HuH-7 (cell line): ENCODE data around the gene KRTAP5-6.
A peak's percentile ranks its signal among the peaks of the same experiment; 100 is the strongest.
"Not testable (repeated sequence)": the region's sequence is repeated elsewhere in the genome, so short reads cannot be mapped to it uniquely, and the experiment has no call there.

Experiments used
- DNase-seq: peaks from one replicate; pipeline ENCODE4 v3.0.0; 2011; ENCODE audit warnings: low spot score

The KRTAP5-6 gene

GRCh38 chr11:1661454-1662269 is 35.3 kb upstream of the KRTAP5-6 start:
- not testable (repeated sequence) for DNase-seq

- not testable (repeated sequence) for DNase-seq
These were observed 34.2 kb upstream of the KRTAP5-6 start for GRCh38 chr11:1662699-1663283.

GRCh38 chr11:1665313-1665712 is 31.7 kb upstream of the KRTAP5-6 start:
- no peak for DNase-seq

- no peak for DNase-seq
These were observed 29.7 kb upstream of the KRTAP5-6 start for GRCh38 chr11:1667121-1667850.

GRCh38 chr11:1667906-1668305 is 29.1 kb upstream of the KRTAP5-6 start:
- DNase-seq: no peak

- no peak for DNase-seq
These were observed 28.0 kb upstream of the KRTAP5-6 start for GRCh38 chr11:1668911-1669473.

- no peak for DNase-seq
These were observed 27.3 kb upstream of the KRTAP5-6 start for GRCh38 chr11:1669546-1670218.

- not testable (repeated sequence) for DNase-seq
These were observed 26.5 kb upstream of the KRTAP5-6 start for GRCh38 chr11:1670457-1670856.

GRCh38 chr11:1670905-1671371 is 26.1 kb upstream of the KRTAP5-6 start:
- no peak for DNase-seq

- no peak for DNase-seq
These were observed 25.3 kb upstream of the KRTAP5-6 start for GRCh38 chr11:1671658-1672057.

- no peak for DNase-seq
These were observed 24.2 kb upstream of the KRTAP5-6 start for GRCh38 chr11:1672613-1673350.

- no peak for DNase-seq
These were observed 23.4 kb upstream of the KRTAP5-6 start for GRCh38 chr11:1673446-1674172.

GRCh38 chr11:1674173-1675131 is 22.5 kb upstream of the KRTAP5-6 start:
- peak; percentile 54 for DNase-seq

GRCh38 chr11:1675536-1676228 is 21.3 kb upstream of the KRTAP5-6 start:
- no peak for DNase-seq

- no peak for DNase-seq
These were observed 20.7 kb upstream of the KRTAP5-6 start for GRCh38 chr11:1676229-1676740.

GRCh38 chr11:1679881-1680280 is 17.1 kb upstream of the KRTAP5-6 start:
- no peak for DNase-seq

- no peak for DNase-seq
These were observed 14.6 kb upstream of the KRTAP5-6 start for GRCh38 chr11:1682225-1682905.

- not testable (repeated sequence) for DNase-seq
These were observed 13.8 kb upstream of the KRTAP5-6 start for GRCh38 chr11:1683216-1683615.
